A673 (cell line): Measurements from ENCODE around the gene NFKBIA. TPM values are rescaled to one million over a fixed set of nuclear protein-coding genes. Genes with fewer than 3 reads are reported as not detected.

ENCODE experiments used
- BruUV-seq: library from RNA; stranded (reverse); fragments of 400-500 nt; replicated peaks from 2 replicates; lab custom pipeline; 2021; lab: Mats Ljungman, UMichigan
- CTCF ChIA-PET: fragments of 300-600 bp; sonication (Branson Sonifier 250); formaldehyde crosslinking; loops from one replicate; lab custom pipeline; 2022; ENCODE audit warnings: antibody characterized with exemption; lab: Charles Lee
- POLR2A ChIA-PET: fragments of 300-600 bp; sonication (Branson Sonifier 250); formaldehyde crosslinking; loops from one replicate; lab custom pipeline; 2022; ENCODE audit warnings: antibody characterized with exemption; ENCODE audit not compliant: low non-redundant PET; lab: Charles Lee
- DNase-seq: peaks from one replicate; pipeline ENCODE4 v3.0.0-alpha.2; 2015; ENCODE audit warnings: low spot score
- H3K27ac ChIP-seq: fragments of 200-600 bp; sonication (generic); 2 replicates; pipeline ENCODE4 v1.5.1; 2016; ENCODE audit warnings: mixed run types, low read depth, mild to moderate bottlenecking, mixed read lengths, antibody characterized with exemption, low read length; ENCODE audit not compliant: poor library complexity, severe bottlenecking
- H3K27me3 ChIP-seq: fragments of 200-600 bp; sonication (generic); replicated peaks from 2 replicates; pipeline ENCODE4 v1.6.1; 2017; ENCODE audit warnings: mixed run types, low read depth, mild to moderate bottlenecking, mixed read lengths, antibody characterized with exemption, low read length; ENCODE audit not compliant: insufficient read depth, poor library complexity
- H3K36me3 ChIP-seq: fragments of 200-600 bp; sonication (generic); 2 replicates; pipeline ENCODE4 v1.6.1; 2016; ENCODE audit warnings: mixed run types, mild to moderate bottlenecking, mixed read lengths, antibody characterized with exemption, low read length; ENCODE audit not compliant: insufficient read depth, poor library complexity, severe bottlenecking
- H3K4me1 ChIP-seq: fragments of 200-600 bp; sonication (generic); 2 replicates; pipeline ENCODE4 v1.6.1; 2017; ENCODE audit warnings: mixed run types, mild to moderate bottlenecking, mixed read lengths, antibody characterized with exemption, low read length; ENCODE audit not compliant: insufficient read depth, poor library complexity, severe bottlenecking
- H3K4me3 ChIP-seq: fragments of 200-600 bp; sonication (generic); 2 replicates; pipeline ENCODE4 v1.5.1; 2016; ENCODE audit warnings: low read depth, mixed run types, mild to moderate bottlenecking, mixed read lengths, low read length; ENCODE audit not compliant: poor library complexity, severe bottlenecking
- H3K9me3 ChIP-seq: fragments of 200-600 bp; sonication (generic); 2 replicates; pipeline ENCODE4 v1.6.1; 2016; ENCODE audit warnings: mixed run types, low read depth, mild to moderate bottlenecking, mixed read lengths, antibody characterized with exemption, low read length; ENCODE audit not compliant: poor library complexity, severe bottlenecking
- EZH2 ChIP-seq: fragments of 200-600 bp; sonication (generic); IDR thresholded peaks from 2 replicates; pipeline ENCODE4 v1.6.1; 2017; ENCODE audit warnings: borderline replicate concordance, low read depth, mild to moderate bottlenecking, mixed read lengths, antibody characterized with exemption, low read length; ENCODE audit not compliant: poor library complexity, severe bottlenecking
- intact Hi-C: fragments of 100-400 bp; cut with micrococcal nuclease; formaldehyde crosslinking; loops from one replicate; pipeline ENCODE4 v1.10.0; 2022; ENCODE audit not compliant: unreplicated experiment
- total RNA-seq: library from RNA; stranded (reverse); gene quantifications from 2 replicates; pipeline ENCODE4 v1.2.3, GENCODE V29; 2021
- TF ChIP-seq, protein P1 (sequence below): fragments of 300-800, 200-600 bp; sonication (generic); conservative IDR thresholded peaks from 2 replicates; pipeline ENCODE4 v1.5.1; 2017; ENCODE audit warnings: low read depth, mild to moderate bottlenecking, antibody characterized with exemption, low read length, moderate library complexity, mixed read lengths

NFKBIA gene
- total RNA-seq, 1 experiment from 2014 or later, result 73.9 TPM

DNA sequence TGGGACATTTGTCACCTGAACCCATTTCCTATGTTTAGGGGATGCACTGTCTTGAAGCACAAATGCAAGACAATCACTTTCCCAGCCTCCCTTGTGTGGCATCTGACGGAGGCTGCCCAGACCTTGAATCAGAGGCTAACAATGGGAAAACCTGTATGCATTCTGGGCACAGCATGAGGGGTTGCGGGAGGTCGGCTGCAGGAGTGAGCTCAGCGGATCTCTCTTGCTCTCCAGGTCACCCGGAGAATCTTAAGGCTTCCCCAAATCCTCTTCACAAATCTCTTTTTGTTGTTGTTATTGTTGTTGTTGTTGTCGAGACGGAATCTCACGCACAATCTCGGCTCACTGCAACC, 15.3 kb downstream of the NFKBIA start:
- Histone ChIP-seq H3K4me1 (peaks cover 36% of the 10 kb centered on the region), H3K36me3 (no peaks in the 10 kb centered on the region), H3K27ac (no peak overlapping the region), H3K9me3 (no peaks in the 10 kb centered on the region), H3K4me3 (no peak overlapping the region), H3K27me3 (no peaks in the 10 kb centered on the region)
- no peak for DNase-seq
- POLR2A ChIA-PET, result interaction anchor here (0.6 kb wide), 1 partner anchor 16 kb away, joined by 4 read pairs; no protein-coding TSS in a partner anchor
- TF ChIP-seq EZH2, result no peak
- TF ChIP-seq, protein P1, sequence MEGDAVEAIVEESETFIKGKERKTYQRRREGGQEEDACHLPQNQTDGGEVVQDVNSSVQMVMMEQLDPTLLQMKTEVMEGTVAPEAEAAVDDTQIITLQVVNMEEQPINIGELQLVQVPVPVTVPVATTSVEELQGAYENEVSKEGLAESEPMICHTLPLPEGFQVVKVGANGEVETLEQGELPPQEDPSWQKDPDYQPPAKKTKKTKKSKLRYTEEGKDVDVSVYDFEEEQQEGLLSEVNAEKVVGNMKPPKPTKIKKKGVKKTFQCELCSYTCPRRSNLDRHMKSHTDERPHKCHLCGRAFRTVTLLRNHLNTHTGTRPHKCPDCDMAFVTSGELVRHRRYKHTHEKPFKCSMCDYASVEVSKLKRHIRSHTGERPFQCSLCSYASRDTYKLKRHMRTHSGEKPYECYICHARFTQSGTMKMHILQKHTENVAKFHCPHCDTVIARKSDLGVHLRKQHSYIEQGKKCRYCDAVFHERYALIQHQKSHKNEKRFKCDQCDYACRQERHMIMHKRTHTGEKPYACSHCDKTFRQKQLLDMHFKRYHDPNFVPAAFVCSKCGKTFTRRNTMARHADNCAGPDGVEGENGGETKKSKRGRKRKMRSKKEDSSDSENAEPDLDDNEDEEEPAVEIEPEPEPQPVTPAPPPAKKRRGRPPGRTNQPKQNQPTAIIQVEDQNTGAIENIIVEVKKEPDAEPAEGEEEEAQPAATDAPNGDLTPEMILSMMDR, result no peak
- BruUV-seq, result no TSS peak
- CTCF ChIA-PET, result interaction anchor here (0.6 kb wide), 1 partner anchor 208 kb away, joined by 10 read pairs; no protein-coding TSS in a partner anchor
- intact Hi-C loops, result no loop called here

GRCh38 chr14:35388656-35389314, 15.8 kb downstream of the NFKBIA start:
- BruUV-seq, result no TSS peak
- CTCF ChIA-PET, result no interaction called here

GRCh38 chr14:35387713-35388579, 16.6 kb downstream of the NFKBIA start:
- ChIA-PET CTCF (no interaction called here), POLR2A (no interaction called here)
- no peaks in the 10 kb centered on the region for H3K9me3 ChIP-seq
- no peaks in the 10 kb centered on the region for H3K36me3 ChIP-seq
- peaks cover 36% of the 10 kb centered on the region for H3K4me1 ChIP-seq
- no TSS peak for BruUV-seq
- H3K27me3 ChIP-seq, result no peaks in the 10 kb centered on the region
- no peak for TF ChIP-seq EZH2
- TF ChIP-seq, protein P1, result no peak
- no peak overlapping the region for H3K27ac ChIP-seq
- intact Hi-C loops, result no loop called here
- no peak for DNase-seq
- H3K4me3 ChIP-seq, result no peak overlapping the region

More at GRCh38 chr14:35388656-35389314, 15.8 kb downstream of the NFKBIA start:
- Histone ChIP-seq H3K27me3 (no peaks in the 10 kb centered on the region), H3K9me3 (no peaks in the 10 kb centered on the region), H3K4me1 (peaks cover 36% of the 10 kb centered on the region), H3K27ac (no peak overlapping the region), H3K36me3 (no peaks in the 10 kb centered on the region), H3K4me3 (no peak overlapping the region)
- intact Hi-C loops, result no loop called here
- TF ChIP-seq, protein P1, result no peak
- no peak for TF ChIP-seq EZH2
- POLR2A ChIA-PET, result no interaction called here
- no peak for DNase-seq
